NCI-H1092 treated with DMSO at 0.1 percent for 48 hours (cell line): ENCODE results near the gene FHIT.

Experiments used
- DNase-seq: peaks from one replicate; lab custom pipeline; 2025; lab: John Stamatoyannopoulos, UW

Gene FHIT

DNA sequence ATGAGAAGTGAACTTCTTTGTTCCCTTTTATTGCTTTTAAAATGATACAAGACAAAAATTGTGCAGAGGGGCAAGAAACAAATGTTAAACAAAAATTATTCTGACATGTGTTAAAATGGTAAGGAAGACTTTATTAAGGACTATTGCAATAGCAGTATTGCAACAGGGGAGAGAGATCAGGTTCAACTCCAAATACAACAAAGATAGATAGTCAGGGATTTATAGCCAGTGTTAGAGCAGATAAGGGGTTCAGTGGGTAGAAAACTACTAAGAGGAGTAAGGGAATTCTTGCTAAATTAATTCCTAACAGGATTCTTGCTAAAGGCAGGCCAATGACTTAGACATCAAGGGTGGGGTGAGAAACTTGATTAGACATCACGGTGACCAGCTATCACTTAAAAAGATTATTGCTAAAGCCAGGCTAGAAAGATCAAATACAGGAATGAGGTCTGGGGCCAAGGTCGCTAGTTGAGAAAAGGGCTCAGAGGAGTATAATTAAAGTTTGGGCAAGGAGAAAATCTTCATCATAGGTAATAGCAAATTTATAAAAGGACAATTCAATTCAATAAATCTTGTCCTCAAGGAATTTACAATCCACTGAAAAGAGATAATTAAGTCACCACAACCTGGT, 81.5 kb downstream of the FHIT start:
- DNase-seq, result no peak

- DNase-seq, result no peak
Observed at GRCh38 chr3:61168286-61168685, 83.0 kb downstream of the FHIT start.

GRCh38 chr3:61162965-61163364, 88.3 kb downstream of the FHIT start:
- DNase-seq, result no peak

- DNase-seq, result no peak
Observed at GRCh38 chr3:61158667-61159066, 92.6 kb downstream of the FHIT start.

GRCh38 chr3:61158216-61158615, 93.0 kb downstream of the FHIT start:
- peak; percentile 7 for DNase-seq

- DNase-seq, result no peak
Observed at GRCh38 chr3:61157414-61157813, 93.8 kb downstream of the FHIT start.

DNA sequence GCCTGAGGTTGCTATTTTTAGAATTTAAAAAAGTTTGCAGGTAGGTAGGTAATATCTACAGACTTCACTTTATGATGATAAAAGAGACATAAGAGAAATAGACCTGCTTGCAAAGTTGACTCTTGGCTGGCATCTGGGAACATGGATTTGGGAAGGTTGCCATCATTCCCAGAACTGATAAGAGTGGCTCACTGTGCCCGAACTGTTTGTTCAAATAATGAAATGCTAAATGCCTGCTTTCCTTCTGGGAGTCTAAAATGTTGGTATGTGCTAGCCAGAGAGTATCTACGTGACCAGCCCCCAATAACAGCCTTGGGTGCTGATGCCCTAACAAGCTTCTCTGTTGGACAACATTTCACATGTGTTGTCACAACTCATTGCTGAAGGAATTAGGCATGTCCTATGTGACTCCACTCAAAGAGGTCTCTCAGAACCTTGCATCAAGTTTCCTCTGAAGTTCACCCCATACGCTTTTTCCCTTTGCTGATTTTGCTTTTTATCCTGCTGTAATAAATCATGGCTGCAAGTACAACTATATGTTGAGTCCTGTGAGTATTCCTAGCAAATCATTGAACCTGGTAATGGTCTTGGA, 95.5 kb downstream of the FHIT start:
- DNase-seq, result no peak

GRCh38 chr3:61154457-61155198, 96.6 kb downstream of the FHIT start:
- DNase-seq, result no peak

GRCh38 chr3:61152071-61152470, 99.2 kb downstream of the FHIT start:
- DNase-seq, result no peak

GRCh38 chr3:61149236-61149635, 102.0 kb downstream of the FHIT start:
- no peak for DNase-seq

DNA sequence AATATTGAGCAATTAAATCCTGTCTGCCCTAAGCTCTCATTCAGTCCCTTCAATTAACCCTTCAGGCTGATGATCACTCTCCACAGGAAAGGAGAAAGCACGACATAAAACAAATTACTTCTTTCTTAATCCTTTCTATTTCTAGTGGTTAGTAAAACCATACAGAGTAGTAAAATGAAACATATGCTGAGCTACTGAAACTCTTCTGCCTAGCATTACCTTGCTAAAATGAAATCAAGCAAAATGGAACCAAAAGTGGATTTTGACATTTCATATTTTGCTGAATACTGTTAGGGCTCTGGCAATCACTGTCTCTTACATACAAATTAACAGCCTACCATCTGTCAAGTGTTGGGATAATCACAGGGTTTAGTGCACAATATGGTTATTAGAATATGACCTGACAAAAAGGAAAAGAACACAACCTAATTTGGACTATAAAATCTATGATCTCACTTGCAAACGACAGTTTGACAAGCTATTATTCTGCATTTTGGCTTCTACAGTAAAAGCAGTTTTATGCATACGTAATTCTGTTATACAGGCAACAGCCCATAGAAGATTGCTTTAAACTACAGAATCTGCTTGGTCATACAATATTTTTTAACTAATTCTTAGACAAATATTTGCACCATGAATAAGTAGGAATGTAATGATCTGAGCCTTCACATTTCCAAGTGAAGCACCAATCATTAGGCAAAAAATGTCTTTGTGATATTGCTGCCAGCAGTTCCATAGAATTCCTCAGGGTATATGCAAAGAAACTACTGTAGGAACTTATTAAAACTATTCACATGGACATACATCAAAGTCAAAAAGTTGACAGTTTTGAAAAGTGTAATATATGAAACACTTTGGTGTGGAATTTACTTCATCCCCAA, 105.0 kb downstream of the FHIT start:
- DNase-seq, result no peak

GRCh38 chr3:61141697-61142096, 109.6 kb downstream of the FHIT start:
- DNase-seq, result no peak

- no peak for DNase-seq
Observed at GRCh38 chr3:61141227-61141626, 110.0 kb downstream of the FHIT start.

DNA sequence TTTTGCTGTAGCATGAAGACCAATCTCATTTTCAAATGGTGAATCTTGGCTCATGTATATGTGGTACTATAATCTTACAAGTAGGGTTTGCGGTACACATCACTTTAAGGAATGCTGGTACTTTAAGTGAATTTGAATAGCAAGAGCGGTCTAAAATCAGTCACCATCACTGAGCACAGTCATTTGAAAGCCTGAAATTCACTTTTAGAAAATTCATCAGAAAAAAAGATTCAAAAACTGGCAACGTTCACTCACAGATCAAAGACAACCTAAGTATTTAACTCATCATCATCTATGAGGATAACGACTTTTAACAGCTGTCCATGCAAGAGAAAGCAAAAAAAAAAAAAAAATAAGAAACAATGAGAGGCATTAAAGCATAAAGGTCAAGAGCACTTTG, 111.6 kb downstream of the FHIT start:
- DNase-seq, result no peak

- DNase-seq, result no peak
Observed at GRCh38 chr3:61138401-61138800, 112.9 kb downstream of the FHIT start.

DNA sequence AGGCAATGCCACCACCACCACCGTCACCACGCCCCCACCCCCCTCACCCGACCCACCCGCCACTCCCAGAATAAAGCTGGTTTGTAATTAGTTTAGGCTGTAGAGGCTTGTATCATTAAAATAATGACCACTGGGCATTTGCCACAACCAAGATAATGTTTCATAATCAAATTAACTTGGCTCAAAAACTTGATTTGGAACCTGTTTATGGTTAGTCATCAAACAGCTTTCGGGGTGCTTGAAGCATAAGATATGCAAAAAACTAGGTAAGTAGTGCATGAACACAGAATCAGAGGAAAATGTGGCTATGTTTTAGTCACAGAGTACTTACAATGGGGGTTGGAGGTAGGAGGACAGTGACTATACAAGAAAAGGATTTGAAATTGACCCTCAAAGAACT, 115.1 kb downstream of the FHIT start:
- DNase-seq, result no peak

- no peak for DNase-seq
Observed at GRCh38 chr3:61134532-61134931, 116.7 kb downstream of the FHIT start.

DNA sequence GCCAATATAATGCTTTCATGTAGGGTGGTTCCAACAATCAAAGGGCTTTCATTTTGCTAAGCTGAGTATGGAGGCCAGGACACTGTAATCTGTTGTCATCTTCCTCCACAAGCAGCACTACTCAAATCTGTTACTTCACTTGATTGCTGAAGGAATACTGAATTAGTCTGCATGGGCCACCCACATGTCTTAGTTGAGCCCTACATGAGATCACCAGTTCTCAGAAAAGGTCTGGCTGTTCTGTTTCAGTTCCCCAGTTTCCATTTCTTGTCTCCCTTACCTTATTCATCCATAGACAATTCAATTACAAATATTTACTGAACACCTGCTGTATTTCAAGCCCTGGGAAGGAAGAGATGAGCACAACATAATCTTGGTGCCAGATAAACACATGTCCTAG, 119.2 kb downstream of the FHIT start:
- no peak for DNase-seq

- DNase-seq, result no peak
Observed at GRCh38 chr3:61118830-61119229, 132.4 kb downstream of the FHIT start.

GRCh38 chr3:61117045-61117898, 134.0 kb downstream of the FHIT start:
- DNase-seq, result peak; percentile 80

- no peak for DNase-seq
Observed at GRCh38 chr3:61114316-61114953, 136.8 kb downstream of the FHIT start.
